Activated CD8-positive, alpha-beta memory T cell treated with anti-CD3 and anti-CD28 coated beads for 1 hour (primary cell): ENCODE data around the gene LMAN1L.

ENCODE experiments used
- DNase-seq, 2 donors: peaks; one replicate each; pipeline ENCODE4 v3.0.0-alpha.2; 2020; ENCODE audit warnings: low read depth in 1 of 2; ENCODE audit errors: extremely low read depth in 1 of 2

Gene LMAN1L

GRCh38 chr15:74792227-74793016 is 20.2 kb upstream of the LMAN1L start:
- DNase-seq, result no peak

DNA sequence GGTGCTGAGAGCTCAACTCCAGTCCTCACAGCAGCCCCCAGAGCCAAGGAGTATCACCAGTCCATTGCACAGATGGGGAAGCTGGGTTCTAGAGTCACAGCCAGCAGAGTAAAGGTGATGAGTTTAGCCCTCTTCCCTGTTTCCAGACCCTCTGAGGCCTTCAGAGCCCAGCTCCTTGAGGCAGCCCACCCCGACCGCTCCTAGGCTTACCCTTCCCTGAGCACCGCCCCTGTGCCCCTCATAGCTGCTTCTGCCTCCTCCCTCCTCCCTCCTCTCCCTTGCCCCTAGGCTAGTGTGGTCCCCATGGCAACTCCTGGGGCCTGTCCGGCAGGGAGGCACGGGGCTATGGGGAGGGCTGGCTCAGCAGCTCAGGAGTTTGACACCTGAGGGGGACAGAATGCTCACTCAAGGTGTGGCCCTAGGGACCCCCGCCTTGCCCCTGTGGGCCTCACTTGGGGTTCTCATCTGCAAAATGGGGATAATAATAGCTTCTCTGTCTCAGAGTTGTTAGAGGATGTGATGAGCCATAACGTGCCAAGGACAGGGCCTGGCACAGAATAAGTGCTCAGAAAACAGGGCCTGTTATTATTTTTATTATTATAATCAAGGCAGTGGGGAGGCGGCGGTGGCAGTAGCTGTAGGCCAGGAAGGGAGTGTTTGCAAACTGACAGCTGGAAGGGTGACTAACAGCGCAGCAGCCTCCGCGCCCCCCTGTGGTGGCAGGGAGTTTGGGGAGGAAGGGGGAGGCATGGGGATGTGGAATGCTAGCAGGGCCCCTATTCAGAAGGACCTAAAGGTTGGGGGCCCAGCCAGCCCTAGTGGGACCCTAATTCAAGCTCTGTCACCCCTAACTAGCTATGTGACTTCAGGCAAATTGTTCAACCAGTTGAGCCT is 19.3 kb upstream of the LMAN1L start:
- peak in 1 of 2 donors; percentile 64 for DNase-seq

GRCh38 chr15:74794248-74794969 is 18.2 kb upstream of the LMAN1L start:
- no peak for DNase-seq

GRCh38 chr15:74794970-74795349 is 17.7 kb upstream of the LMAN1L start:
- DNase-seq, result no peak

DNA sequence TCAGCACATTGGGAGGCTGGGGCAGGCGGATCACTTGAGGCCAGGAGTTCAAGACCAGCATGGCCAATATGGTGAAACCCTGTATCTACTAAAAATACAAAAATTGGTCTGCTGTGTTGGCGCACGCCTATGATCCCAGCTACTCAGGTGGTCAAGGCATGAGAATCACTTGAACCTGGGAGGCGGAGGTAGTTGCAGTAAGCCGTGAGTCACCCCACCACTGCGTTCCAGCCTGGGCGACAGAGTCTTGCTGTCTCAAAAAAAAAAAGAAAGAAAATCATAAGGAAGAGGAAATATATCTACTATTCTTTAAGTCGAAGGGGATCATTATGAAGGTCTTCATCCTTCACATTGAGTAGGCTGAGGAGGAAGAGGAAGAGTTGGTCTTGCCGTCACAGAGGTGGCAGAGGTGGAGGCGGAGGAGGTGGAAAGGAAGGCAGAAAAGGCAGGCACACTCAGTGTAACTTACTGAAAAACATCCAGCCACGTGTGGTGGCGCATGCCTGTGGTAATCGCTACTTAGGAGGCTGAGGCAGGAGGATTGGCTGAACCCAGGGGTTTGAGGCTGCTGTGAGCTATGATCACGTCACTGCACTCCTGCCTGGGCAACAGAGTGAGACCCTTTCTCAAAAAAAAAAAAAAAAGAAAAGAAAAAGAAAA is 16.5 kb upstream of the LMAN1L start:
- no peak for DNase-seq

DNA sequence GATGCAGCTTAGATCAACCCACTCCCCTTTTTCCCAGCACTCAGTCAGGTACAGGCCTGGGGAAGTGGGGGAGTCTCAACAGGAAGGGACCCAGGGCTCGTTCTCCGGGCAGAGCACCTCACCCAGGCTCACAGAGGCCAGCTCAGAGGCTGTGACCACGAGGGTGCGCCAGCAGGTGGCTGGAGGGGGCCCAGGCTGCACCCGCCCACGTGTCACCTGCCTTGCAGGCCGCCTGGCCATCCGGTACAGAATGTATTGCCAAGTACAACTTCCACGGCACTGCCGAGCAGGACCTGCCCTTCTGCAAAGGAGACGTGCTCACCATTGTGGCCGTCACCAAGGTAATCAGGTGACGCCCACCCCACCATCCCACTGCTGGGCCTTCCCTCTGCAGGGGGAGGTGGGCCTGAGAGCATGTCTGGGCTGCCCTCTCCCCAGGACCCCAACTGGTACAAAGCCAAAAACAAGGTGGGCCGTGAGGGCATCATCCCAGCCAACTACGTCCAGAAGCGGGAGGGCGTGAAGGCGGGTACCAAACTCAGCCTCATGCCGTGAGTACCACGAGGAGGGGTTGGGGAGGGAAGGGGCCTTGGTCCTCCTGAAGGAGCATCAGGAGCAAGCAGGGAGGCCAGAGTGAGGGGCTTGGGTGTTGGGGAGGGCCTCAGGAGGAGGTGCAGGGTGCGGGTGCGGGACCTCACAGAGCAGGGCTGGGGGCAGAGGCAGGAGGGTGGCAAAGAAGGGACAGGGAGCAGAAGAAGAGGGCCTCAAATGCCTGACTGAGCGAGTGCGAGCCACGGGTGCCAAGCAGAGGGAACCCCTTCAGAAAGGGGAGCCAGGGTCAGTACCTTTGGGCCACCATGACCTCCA is 14.0 kb upstream of the LMAN1L start:
- no peak for DNase-seq

- DNase-seq, result no peak
Observed at GRCh38 chr15:74799255-74799855, 13.3 kb upstream of the LMAN1L start.

DNA sequence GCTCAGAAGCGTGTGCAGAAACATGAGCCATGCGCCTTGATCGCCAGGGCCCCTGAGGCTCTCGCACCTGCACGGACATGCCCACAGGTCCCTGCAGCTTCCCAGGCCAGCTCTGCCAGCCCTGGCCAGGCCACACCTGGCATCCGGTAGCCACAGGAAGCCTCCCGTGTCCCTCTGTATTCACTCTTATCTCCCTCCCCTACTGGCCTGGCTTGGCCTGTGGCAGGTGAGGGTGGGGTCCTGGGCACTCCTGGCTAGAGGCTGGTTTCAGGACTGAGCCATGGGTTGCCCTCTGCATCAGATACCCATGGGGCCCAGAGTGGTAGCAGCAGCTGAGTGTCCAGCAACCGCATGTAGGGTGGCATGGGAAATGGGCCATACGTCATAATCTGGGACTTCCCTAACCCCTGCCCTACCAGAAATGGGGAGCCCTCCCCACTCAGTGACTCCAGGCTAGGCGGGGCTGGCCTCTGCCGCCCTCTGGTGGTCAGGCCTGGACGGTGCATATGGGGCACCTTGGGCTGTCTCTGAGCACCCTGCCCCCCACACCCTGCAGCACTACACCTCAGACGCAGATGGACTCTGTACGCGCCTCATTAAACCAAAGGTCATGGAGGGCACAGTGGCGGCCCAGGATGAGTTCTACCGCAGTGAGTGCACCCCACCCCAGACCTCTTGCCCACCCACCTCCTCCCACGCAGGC is 12.6 kb upstream of the LMAN1L start:
- DNase-seq, result peak; percentile 57 to 75

GRCh38 chr15:74800559-74801094 is 12.0 kb upstream of the LMAN1L start:
- no peak for DNase-seq

GRCh38 chr15:74801311-74801997 is 11.2 kb upstream of the LMAN1L start:
- DNase-seq, result no peak

DNA sequence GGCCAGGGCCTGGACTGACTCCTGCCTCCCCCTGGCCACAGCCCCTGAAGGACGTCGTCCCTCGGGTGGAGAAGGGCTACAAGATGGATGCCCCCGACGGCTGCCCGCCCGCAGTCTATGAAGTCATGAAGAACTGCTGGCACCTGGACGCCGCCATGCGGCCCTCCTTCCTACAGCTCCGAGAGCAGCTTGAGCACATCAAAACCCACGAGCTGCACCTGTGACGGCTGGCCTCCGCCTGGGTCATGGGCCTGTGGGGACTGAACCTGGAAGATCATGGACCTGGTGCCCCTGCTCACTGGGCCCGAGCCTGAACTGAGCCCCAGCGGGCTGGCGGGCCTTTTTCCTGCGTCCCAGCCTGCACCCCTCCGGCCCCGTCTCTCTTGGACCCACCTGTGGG is 10.3 kb upstream of the LMAN1L start:
- DNase-seq, result no peak

GRCh38 chr15:74802862-74803447 is 9.7 kb upstream of the LMAN1L start:
- DNase-seq, result no peak

DNA sequence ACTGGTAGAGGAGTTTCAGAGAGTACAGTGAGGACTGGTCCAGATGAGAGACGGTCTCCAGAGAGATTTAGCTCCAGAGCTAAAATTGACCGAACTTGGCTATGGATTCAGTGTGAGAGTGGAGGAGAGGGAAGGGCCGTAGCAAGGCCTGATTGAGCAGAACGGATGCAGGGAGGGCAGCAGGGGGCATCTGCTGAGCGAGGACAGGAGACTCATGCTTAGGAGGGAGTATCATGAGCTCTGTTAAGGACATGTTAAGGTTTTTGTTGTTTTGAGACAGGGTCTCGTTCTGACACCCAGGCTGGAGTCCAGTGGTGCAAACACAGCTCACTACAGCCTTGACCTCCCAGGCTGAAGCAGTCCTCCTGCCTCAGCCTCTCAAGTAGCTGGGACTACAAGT is 7.7 kb upstream of the LMAN1L start:
- no peak for DNase-seq

DNA sequence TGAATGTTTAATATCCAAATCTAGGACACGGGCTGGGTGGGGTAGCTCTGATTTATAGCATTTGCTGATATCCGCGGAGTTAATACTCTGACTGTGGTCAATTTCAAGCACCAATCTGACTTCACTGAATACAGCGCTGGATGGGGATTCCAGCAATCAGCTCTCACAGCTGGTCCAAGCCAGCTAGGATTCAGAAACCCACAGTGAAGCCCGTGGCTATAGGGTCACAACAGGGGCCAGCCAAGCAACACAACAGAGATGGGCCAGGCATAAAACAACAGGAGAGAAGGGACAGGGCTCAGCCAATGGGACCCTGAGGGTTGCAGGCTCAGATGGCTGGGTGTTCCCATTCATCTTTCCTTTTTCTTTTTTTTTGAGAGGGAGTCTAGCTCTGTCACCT is 5.4 kb upstream of the LMAN1L start:
- DNase-seq, result no peak

- DNase-seq, result no peak
Observed at GRCh38 chr15:74808078-74808839, 4.4 kb upstream of the LMAN1L start.

DNA sequence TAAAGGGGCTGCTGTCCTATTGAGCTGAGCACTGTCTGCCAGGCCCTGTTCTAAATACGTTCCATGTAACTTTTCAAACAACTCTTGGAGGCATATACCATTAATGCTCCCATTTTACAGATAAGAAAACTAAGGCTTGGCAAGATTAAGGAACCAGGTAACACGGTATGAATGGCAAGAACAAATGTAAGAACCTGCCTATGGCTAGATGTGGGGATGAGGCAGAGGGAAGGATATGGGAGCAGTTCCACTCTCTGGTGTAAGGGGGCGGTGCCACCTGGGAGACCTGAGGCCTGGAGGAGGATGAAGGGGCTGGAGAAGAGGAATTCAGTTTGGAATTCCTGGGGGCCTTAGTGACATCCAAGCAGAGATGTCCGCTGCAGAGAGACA is 3.8 kb upstream of the LMAN1L start:
- DNase-seq, result no peak

DNA sequence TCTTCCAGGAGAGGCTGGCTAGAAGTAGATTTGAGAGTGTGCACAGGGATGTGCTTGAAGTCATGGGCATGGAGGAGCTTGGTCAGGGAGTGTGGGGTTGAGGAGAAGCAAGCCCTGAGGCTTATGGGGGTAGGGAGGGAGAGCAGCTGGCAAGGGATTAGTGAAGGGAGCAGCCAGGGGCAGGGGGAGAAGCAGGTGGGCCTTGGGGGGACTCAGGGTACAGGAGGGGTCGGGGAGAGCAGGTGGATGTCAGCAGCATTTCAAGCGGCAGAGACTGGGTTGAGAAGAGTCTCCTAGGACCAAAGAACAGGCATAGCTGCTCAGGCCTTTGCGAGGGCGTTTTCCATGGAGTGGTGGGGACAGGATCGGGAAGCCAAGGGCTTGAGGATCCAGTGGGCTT is 3.4 kb upstream of the LMAN1L start:
- no peak for DNase-seq
